A549 (cell line): ENCODE measurements around the gene KLRC2. TPM values are rescaled to one million over a fixed set of nuclear protein-coding genes. Genes with fewer than 3 reads are reported as not detected.
A peak's percentile ranks its signal among the peaks of the same experiment; 100 is the strongest.

Experiments used
- ATAC-seq, 2 experiments: fragments of 200-7000 bp in 1 of 2; fragments of >200 bp in 1 of 2; cut with Nextera tagmentation in 1 of 2; cut with Tn5 transposase in 1 of 2; 3 replicates each; pipeline versions ENCODE4 v1.8.0 to v1.9.1; 2018 to 2020; ENCODE audit warnings: mild to moderate bottlenecking in 1 of 2, moderate library complexity in 1 of 2
- CTCF ChIA-PET: fragments of 300-600 bp; sonication (Branson Sonifier 250); formaldehyde crosslinking; extraction: SDS; loops from one replicate; lab custom pipeline; 2021; ENCODE audit warnings: antibody characterized with exemption, inconsistent platforms; lab: Yijun Ruan, JAX
- POLR2A ChIA-PET: fragments of 350-600 bp; formaldehyde crosslinking; extraction: SDS; loops from one replicate; lab custom pipeline; 2021; ENCODE audit warnings: antibody characterized with exemption, inconsistent platforms; lab: Yijun Ruan, JAX
- DNase-seq, 2 experiments: peaks; one replicate each; pipeline versions ENCODE4 v3.0.0 to v3.0.0-alpha.2; 2011 to 2016; ENCODE audit warnings: low read depth in 1 of 2, low spot score in 1 of 2
- FAIRE-seq: peaks from 2 replicates; lab custom pipeline; 2011; peaks lifted over from hg19 to GRCh38; lab: Jason Lieb, UNC
- H3K27ac ChIP-seq, 2 experiments: fragments of >200 bp; sonication (Bioruptor Twin); formaldehyde crosslinking; 3 replicates each; pipeline ENCODE4 v1.5.1; 2016 to 2017
- H3K4me1 ChIP-seq: fragments of >200 bp; sonication (Bioruptor Twin); formaldehyde crosslinking; 3 replicates; pipeline ENCODE4 v1.6.1; 2016
- H3K4me2 ChIP-seq: fragments of >200 bp; sonication (Bioruptor Twin); formaldehyde crosslinking; 3 replicates; pipeline ENCODE4 v1.6.1; 2016
- H3K4me3 ChIP-seq: fragments of >200 bp; sonication (Bioruptor Twin); formaldehyde crosslinking; 3 replicates; pipeline ENCODE4 v1.5.1; 2016
- H3K9me3 ChIP-seq: fragments of >200 bp; sonication (Bioruptor Twin); formaldehyde crosslinking; 3 replicates; pipeline ENCODE4 v1.6.1; 2016
- BHLHE40 ChIP-seq: IDR thresholded peaks from 2 replicates; pipeline ENCODE4 v1.6.1; 2012; ENCODE audit warnings: low read depth, low read length, inconsistent platforms
- CBX2 ChIP-seq: fragments of 200-600 bp; sonication (generic); IDR thresholded peaks from 2 replicates; pipeline ENCODE4 v1.6.1; 2016; ENCODE audit warnings: low read depth, mild to moderate bottlenecking, borderline replicate concordance
- CEBPB ChIP-seq, 2 experiments: fragments of >200 bp in 1 of 2; sonication (Bioruptor Twin) in 1 of 2; formaldehyde crosslinking in 1 of 2; IDR thresholded peaks; 2 replicates each; pipeline ENCODE4 v1.6.1; 2012 to 2016
- CHD2 ChIP-seq: fragments of 150-350 bp; IDR thresholded peaks from 2 replicates; pipeline ENCODE4 v1.6.1; 2014; ENCODE audit warnings: low read length; ENCODE audit not compliant: partially characterized antibody
- CTCF ChIP-seq: fragments of >200 bp; sonication (Bioruptor Twin); formaldehyde crosslinking; IDR thresholded peaks from 3 replicates; pipeline ENCODE4 v1.5.1; 2016
- EHMT2 ChIP-seq: fragments of 200-600 bp; sonication (generic); IDR thresholded peaks from 2 replicates; pipeline ENCODE4 v1.6.1; 2016; ENCODE audit warnings: antibody characterized with exemption, low read depth, mild to moderate bottlenecking, moderate library complexity
- ELK1 ChIP-seq: fragments of 150-350 bp; IDR thresholded peaks from 2 replicates; pipeline ENCODE4 v1.6.1; 2014; ENCODE audit warnings: low read depth, mild to moderate bottlenecking, low read length
- EP300 ChIP-seq, 2 experiments: fragments of >200 bp; sonication (Bioruptor Twin); formaldehyde crosslinking; IDR thresholded peaks; 2 replicates in 1 of 2; 3 replicates in 1 of 2; pipeline ENCODE4 v1.6.1; 2016 to 2017
- ESRRA ChIP-seq: fragments of 150-350 bp; IDR thresholded peaks from 2 replicates; pipeline ENCODE4 v1.6.1; 2014; ENCODE audit warnings: mild to moderate bottlenecking, low read length, borderline replicate concordance
- FOSL2 ChIP-seq, 2 experiments: fragments of 450-650 bp in 1 of 2; fragments of >200 bp in 1 of 2; sonication (Bioruptor Twin) in 1 of 2; formaldehyde crosslinking; IDR thresholded peaks; 2 replicates each; pipeline versions ENCODE4 v1.5.0 to v1.6.1; 2016 to 2020; ENCODE audit warnings: mild to moderate bottlenecking in 1 of 2, moderate library complexity in 1 of 2
- FOXS1 ChIP-seq: fragments of 250-450 bp; sonication (Bioruptor Pico); IDR thresholded peaks from 2 replicates; pipeline ENCODE4 v1.5.0; 2020; ENCODE audit warnings: mild to moderate bottlenecking, moderate library complexity
- GATA3 ChIP-seq: IDR thresholded peaks from 2 replicates; pipeline ENCODE4 v1.6.1; 2012; ENCODE audit warnings: borderline replicate concordance
- HEYL ChIP-seq: fragments of 250-450 bp; sonication (Bioruptor Pico); IDR thresholded peaks from 2 replicates; pipeline ENCODE4 v1.8.0; 2021; ENCODE audit warnings: mild to moderate bottlenecking, moderate library complexity
- HOXA7 ChIP-seq: fragments of 250-450 bp; sonication (Bioruptor Pico); IDR thresholded peaks from 2 replicates; pipeline ENCODE4 v1.5.0; 2020; ENCODE audit warnings: mild to moderate bottlenecking, moderate library complexity
- HOXB13 ChIP-seq: fragments of 250-450 bp; sonication (Bioruptor Pico); IDR thresholded peaks from 2 replicates; pipeline ENCODE4 v1.5.0; 2020; ENCODE audit warnings: low read depth, mild to moderate bottlenecking, moderate library complexity
- KDM1A ChIP-seq: fragments of 200-600 bp; sonication (generic); IDR thresholded peaks from 2 replicates; pipeline ENCODE4 v1.6.1; 2016; ENCODE audit warnings: low read depth, mild to moderate bottlenecking
- MAFK ChIP-seq: fragments of 450-650 bp; IDR thresholded peaks from 2 replicates; pipeline ENCODE4 v1.6.1; 2014; ENCODE audit not compliant: partially characterized antibody
- MAX ChIP-seq: IDR thresholded peaks from 2 replicates; pipeline ENCODE4 v1.6.1; 2012
- MAZ ChIP-seq: fragments of 150-350 bp; IDR thresholded peaks from 2 replicates; pipeline ENCODE4 v1.6.1; 2014; ENCODE audit warnings: antibody characterized with exemption, low read depth, low read length, borderline replicate concordance
- NFE2L2 ChIP-seq: fragments of 150-350 bp; conservative IDR thresholded peaks from 2 replicates; pipeline ENCODE4 v1.6.1; 2014; ENCODE audit warnings: low read length
- PBX3 ChIP-seq: IDR thresholded peaks from 2 replicates; pipeline ENCODE4 v1.6.1; 2012
- PHF8 ChIP-seq: fragments of 200-600 bp; sonication (generic); IDR thresholded peaks from 2 replicates; pipeline ENCODE4 v1.6.1; 2016; ENCODE audit warnings: low read depth, mild to moderate bottlenecking, antibody characterized with exemption, moderate library complexity, borderline replicate concordance
- POLR2A ChIP-seq: IDR thresholded peaks from 2 replicates; pipeline ENCODE4 v1.6.1; 2012; ENCODE audit warnings: mild to moderate bottlenecking, low read length
- POLR2AphosphoS2 ChIP-seq: conservative IDR thresholded peaks from 2 replicates; pipeline ENCODE4 v1.6.1; 2012; ENCODE audit warnings: low read length, improper control_type of control experiment, inconsistent platforms
- RARB ChIP-seq: fragments of 250-450 bp; sonication (Bioruptor Pico); IDR thresholded peaks from 2 replicates; pipeline ENCODE4 v1.8.0; 2021; ENCODE audit warnings: mild to moderate bottlenecking, moderate library complexity
- RNF2 ChIP-seq: fragments of 200-600 bp; sonication (generic); IDR thresholded peaks from 2 replicates; pipeline ENCODE4 v1.6.1; 2016; ENCODE audit warnings: low read depth, mild to moderate bottlenecking, antibody characterized with exemption, moderate library complexity, borderline replicate concordance
- SMC3 ChIP-seq: fragments of >200 bp; sonication (Bioruptor Twin); formaldehyde crosslinking; IDR thresholded peaks from 3 replicates; pipeline ENCODE4 v1.6.1; 2018; ENCODE audit warnings: inconsistent platforms
- SREBF2 ChIP-seq: fragments of 450-650 bp; IDR thresholded peaks from 2 replicates; pipeline ENCODE4 v1.6.1; 2014; ENCODE audit warnings: mild to moderate bottlenecking, moderate library complexity
- TFCP2L1 ChIP-seq: fragments of 250-450 bp; sonication (Bioruptor Pico); IDR thresholded peaks from 2 replicates; pipeline ENCODE4 v1.5.0; 2021; ENCODE audit warnings: mild to moderate bottlenecking
- TP53 ChIP-seq: fragments of 250-450 bp; sonication (Bioruptor Pico); IDR thresholded peaks from 2 replicates; pipeline ENCODE4 v1.5.0; 2021; ENCODE audit warnings: mild to moderate bottlenecking, moderate library complexity
- ZFP36 ChIP-seq: fragments of 450-650 bp; IDR thresholded peaks from 2 replicates; pipeline ENCODE4 v1.6.1; 2014; ENCODE audit warnings: borderline replicate concordance; ENCODE audit not compliant: partially characterized antibody
- ZNF302 ChIP-seq: fragments of 250-450 bp; sonication (Bioruptor Pico); IDR thresholded peaks from 2 replicates; pipeline ENCODE4 v1.9.0; 2021; ENCODE audit warnings: inconsistent platforms, mild to moderate bottlenecking, moderate library complexity
- WGBS: methylation state at CpG from one replicate; pipeline ENCODE4 v1.1.6; 2017; ENCODE audit errors: missing lambda C conversion rate; 5-methylcytosine and 5-hydroxymethylcytosine counted together
- polyA plus RNA-seq, 4 experiments: library from polyadenylated mRNA; depleted of rRNA in 3 of 4; stranded (reverse); fragments of >200 nt; fragmentation: RNase III in 1 of 4; extraction: RNeasy Plus Mini Kit Qiagen cat#74134 plus additional on column Dnase treatment in 1 of 4; gene quantifications; 2 replicates in 3 of 4; 3 replicates in 1 of 4; pipeline ENCODE4 v1.2.3, GENCODE V29; 2011 to 2017

The KLRC2 gene
- polyA plus RNA-seq, 2 of the 4 experiments (the other 2 are of a cell fraction) = 0.25 to 0.52 TPM

- no peak for FAIRE-seq
- no peaks in the 10 kb centered on the region for H3K9me3 ChIP-seq
- ATAC-seq = no peak
- no peak for DNase-seq
- WGBS = 59% methylated on average over 3 of the region's 3 CpGs
- peaks cover 27% of the 10 kb centered on the region for H3K4me1 ChIP-seq
- POLR2A ChIA-PET = no interaction called here
- no peak overlapping the region for H3K4me3 ChIP-seq
- H3K4me2 ChIP-seq = no peak overlapping the region
- no peak overlapping the region for H3K27ac ChIP-seq
- TF ChIP-seq CEBPB (IDR thresholded peaks at IDR 0.05) = no peak
- no peak for TF ChIP-seq FOXS1
- TF ChIP-seq PBX3 = no peak
- no peak for TF ChIP-seq ELK1
- no peak for TF ChIP-seq ZNF302 (CRISPR knock-in tag)
- no peak for TF ChIP-seq CTCF
- no peak for TF ChIP-seq TP53 (CRISPR knock-in tag)
- no peak for TF ChIP-seq HOXB13 (CRISPR knock-in tag)
- no peak for TF ChIP-seq SREBF2
- TF ChIP-seq KDM1A = no peak
- TF ChIP-seq BHLHE40 = no peak
- TF ChIP-seq MAFK = no peak
- TF ChIP-seq TFCP2L1 = no peak
- no peak for TF ChIP-seq GATA3
- no peak for TF ChIP-seq HEYL
- no peak for TF ChIP-seq RNF2
- no peak for TF ChIP-seq POLR2AphosphoS2
- no peak for TF ChIP-seq ESRRA
- CTCF ChIA-PET = interaction anchor here (1.5 kb wide), 1 partner anchor 26 kb away, joined by 3 read pairs; no protein-coding TSS in a partner anchor
Observed at GRCh38 chr12:10393291-10393690, 42.5 kb downstream of the KLRC2 start.

GRCh38 chr12:10392394-10392930 is 43.3 kb downstream of the KLRC2 start:
- no peaks in the 10 kb centered on the region for H3K9me3 ChIP-seq
- H3K27ac ChIP-seq = peak overlapping the region in 1 of 2 experiments; percentile 6; a peak in 1 of 6 replicates
- FAIRE-seq (peak; percentile 91), ATAC-seq (peak; percentile 42 to 59; a peak in 4 of 6 replicates), DNase-seq (peak; percentile 15 to 69)
- POLR2A ChIA-PET = no interaction called here
- H3K4me2 ChIP-seq = peak overlapping the region; percentile 48
- H3K4me1 ChIP-seq = peaks cover 27% of the 10 kb centered on the region
- CTCF ChIA-PET = interaction anchor here (1.5 kb wide), 1 partner anchor 25 kb away, joined by 3 read pairs; no protein-coding TSS in a partner anchor
- H3K4me3 ChIP-seq = no peak overlapping the region
- WGBS = 23% methylated on average over 7 of the region's 7 CpGs
- TF ChIP-seq CHD2 (no peak), CEBPB (IDR thresholded peaks at IDR 0.05) (peak; percentile 40; a peak in 1 of 4 replicates), SREBF2 (no peak), MAX (no peak), ESRRA (no peak), PHF8 (no peak), KDM1A (no peak), RARB (no peak), GATA3 (0 out of 2 replicates have a peak, but pooled peaks have one; percentile 22), EHMT2 (no peak), NFE2L2 (no peak), SMC3 (no peak), HOXA7 (CRISPR knock-in tag) (no peak), FOSL2 (IDR thresholded peaks at IDR 0.05) (no peak), FOSL2 (CRISPR knock-in tag; IDR thresholded peaks at IDR 0.05) (0 out of 2 replicates have a peak, but pooled peaks have one; percentile 19), MAZ (no peak), MAFK (no peak), POLR2AphosphoS2 (no peak), POLR2A (no peak), CBX2 (no peak), EP300 (IDR thresholded peaks at IDR 0.05) (0 out of 5 replicates have a peak, but pooled peaks of 1 of the 2 experiments have one; percentile 20), FOXS1 (no peak), ZFP36 (no peak)
